Heart left ventricle (tissue), 13 donors: ENCODE data around the gene PCNX3.

Source experiments
- POLR2A ChIP-seq, 2 donors: fragments of 450-650 bp; IDR thresholded peaks; one replicate each; pipeline ENCODE4 v1.6.1; 2017; ENCODE audit warnings: antibody characterized with exemption in 2 of 2, mild to moderate bottlenecking in 2 of 2, moderate library complexity in 2 of 2
- TF ChIP-seq, protein P1 (sequence below), 12 donors: fragments of 200-600 bp; sonication (generic) in 4 of 12; IDR thresholded peaks; one replicate each; pipeline versions ENCODE4 v1.5.0 to v1.8.0; 2018 to 2022; ENCODE audit warnings: antibody characterized with exemption in 12 of 12, mild to moderate bottlenecking in 5 of 12
- donor health status: ischemic (EF 13 %, LVEDD 7.1; RV severe dilation, severe dysfunction).
- donor health status: DM: no; HTN: yes; CAD: no.
- donor health status: DM: no; HTN: no; CAD: no.
- donor health status: ischemic (EF 25% LVEDD 6.9; RV normal size, moderate dysfunction).
- donor health status: ischemic (EF 25% LVEDD 5.7; RV mildly dilated, moderate dysfunction).
- donor health status: ischemic (EF 35%, LVEDD 5.7; RV mildly dilated, moderate dysfunction).
- donor health status: nonischemic (EF 11% LVEDD 7.7; RV severe dilation, severe dysfunction).
- donor health status: DM: yes; HTN: yes; CAD: no.
- donor health status: PGD.
- donor health status: ischemic (EF 29% LVEDD 5.4; RV normal size, mild dysfunction).
- donor health status: nonischemic (EF 23%, LVEDD 6.1; RV moderate dilation, normal function).

DNA sequence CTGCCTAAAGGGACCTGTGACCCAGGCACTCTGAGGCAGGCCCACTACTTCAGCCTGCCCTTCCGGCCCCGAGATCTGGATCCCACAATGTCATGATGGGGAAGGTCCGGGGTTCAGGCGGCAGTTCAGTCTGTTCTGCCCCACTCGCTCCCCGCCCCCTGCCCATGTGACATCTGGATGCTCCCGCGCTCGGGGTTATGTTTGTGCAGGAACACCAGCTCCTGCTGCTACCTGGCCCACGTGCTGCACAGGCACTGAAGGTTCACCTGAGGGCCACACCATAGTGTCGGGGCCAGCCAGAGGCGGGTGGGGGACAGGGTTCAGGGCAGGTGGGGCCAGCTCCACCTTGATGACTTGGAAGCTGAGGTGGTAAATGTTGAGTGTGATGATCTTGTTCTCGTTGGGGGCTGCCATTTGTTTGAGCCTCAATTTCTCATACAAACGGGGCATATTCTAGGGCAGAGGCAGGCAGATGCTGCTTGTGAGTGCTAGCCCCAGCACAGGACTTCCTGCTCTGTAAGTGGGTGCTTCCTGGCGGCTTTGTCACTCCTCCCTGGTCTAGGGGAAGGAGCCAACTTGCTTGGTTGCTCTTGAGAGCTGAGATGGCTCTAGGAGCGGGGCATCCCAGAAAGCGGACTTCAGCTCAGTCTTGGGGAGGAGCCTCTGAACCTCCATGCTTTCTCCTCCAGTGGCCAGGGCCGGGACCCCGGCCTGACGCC, 18.0 kb downstream of the PCNX3 start:
- TF ChIP-seq, protein P1, sequence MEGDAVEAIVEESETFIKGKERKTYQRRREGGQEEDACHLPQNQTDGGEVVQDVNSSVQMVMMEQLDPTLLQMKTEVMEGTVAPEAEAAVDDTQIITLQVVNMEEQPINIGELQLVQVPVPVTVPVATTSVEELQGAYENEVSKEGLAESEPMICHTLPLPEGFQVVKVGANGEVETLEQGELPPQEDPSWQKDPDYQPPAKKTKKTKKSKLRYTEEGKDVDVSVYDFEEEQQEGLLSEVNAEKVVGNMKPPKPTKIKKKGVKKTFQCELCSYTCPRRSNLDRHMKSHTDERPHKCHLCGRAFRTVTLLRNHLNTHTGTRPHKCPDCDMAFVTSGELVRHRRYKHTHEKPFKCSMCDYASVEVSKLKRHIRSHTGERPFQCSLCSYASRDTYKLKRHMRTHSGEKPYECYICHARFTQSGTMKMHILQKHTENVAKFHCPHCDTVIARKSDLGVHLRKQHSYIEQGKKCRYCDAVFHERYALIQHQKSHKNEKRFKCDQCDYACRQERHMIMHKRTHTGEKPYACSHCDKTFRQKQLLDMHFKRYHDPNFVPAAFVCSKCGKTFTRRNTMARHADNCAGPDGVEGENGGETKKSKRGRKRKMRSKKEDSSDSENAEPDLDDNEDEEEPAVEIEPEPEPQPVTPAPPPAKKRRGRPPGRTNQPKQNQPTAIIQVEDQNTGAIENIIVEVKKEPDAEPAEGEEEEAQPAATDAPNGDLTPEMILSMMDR (IDR thresholded peaks at IDR 0.05) = no peak
- no peak for TF ChIP-seq POLR2A (IDR thresholded peaks at IDR 0.05)
